RPMI8226 (cell line): ENCODE measurements around the gene POLR2E.

Experiments used
- DNase-seq: peaks from one replicate; pipeline ENCODE4 v3.0.0-alpha.2; 2015

POLR2E gene

GRCh38 chr19:1062387-1063029, 32.7 kb downstream of the POLR2E start:
- no peak for DNase-seq

- DNase-seq, result no peak
Observed at GRCh38 chr19:1061987-1062386, 33.2 kb downstream of the POLR2E start.

GRCh38 chr19:1060689-1061088, 34.5 kb downstream of the POLR2E start:
- DNase-seq, result no peak

GRCh38 chr19:1058112-1058511, 37.1 kb downstream of the POLR2E start:
- no peak for DNase-seq

GRCh38 chr19:1057176-1057855, 37.9 kb downstream of the POLR2E start:
- DNase-seq, result peak; percentile 75

- no peak for DNase-seq
Observed at GRCh38 chr19:1055886-1056620, 39.1 kb downstream of the POLR2E start.

- no peak for DNase-seq
Observed at GRCh38 chr19:1055028-1055425, 40.1 kb downstream of the POLR2E start.

- no peak for DNase-seq
Observed at GRCh38 chr19:1054102-1055027, 40.8 kb downstream of the POLR2E start.

- no peak for DNase-seq
Observed at GRCh38 chr19:1053176-1054101, 41.7 kb downstream of the POLR2E start.

- DNase-seq, result no peak
Observed at GRCh38 chr19:1052349-1052975, 42.7 kb downstream of the POLR2E start.

- DNase-seq, result no peak
Observed at GRCh38 chr19:1051791-1052190, 43.4 kb downstream of the POLR2E start.

- DNase-seq, result no peak
Observed at GRCh38 chr19:1050989-1051788, 44.0 kb downstream of the POLR2E start.

GRCh38 chr19:1049800-1050199, 45.4 kb downstream of the POLR2E start:
- DNase-seq, result no peak

GRCh38 chr19:1049106-1049505, 46.1 kb downstream of the POLR2E start:
- no peak for DNase-seq

GRCh38 chr19:1047696-1048147, 47.5 kb downstream of the POLR2E start:
- DNase-seq, result no peak

- no peak for DNase-seq
Observed at GRCh38 chr19:1046836-1047695, 48.1 kb downstream of the POLR2E start.

GRCh38 chr19:1046117-1046626, 49.0 kb downstream of the POLR2E start:
- no peak for DNase-seq

- peak; percentile 41 for DNase-seq
Observed at GRCh38 chr19:1045247-1045603, 50.0 kb downstream of the POLR2E start.
